Upper lobe of right lung (tissue), 1 donor: ENCODE results near the gene SOX4. TPM values are rescaled to one million over a fixed set of nuclear protein-coding genes. Genes with fewer than 3 reads are reported as not detected.

ENCODE experiments used
- ATAC-seq: fragments of 200-7000 bp; cut with Tn5 transposase; one replicate; pipeline ENCODE4 v1.9.1; 2020; ENCODE audit warnings: mild to moderate bottlenecking, moderate library complexity
- DNase-seq: peaks from one replicate; pipeline ENCODE4 v3.0.0-alpha.2; 2020
- H3K27ac ChIP-seq: fragments of 200-600 bp; one replicate; pipeline ENCODE4 v1.8.0; 2022
- H3K27me3 ChIP-seq: fragments of 200-600 bp; one replicate; pipeline ENCODE4 v1.8.0; 2022; ENCODE audit warnings: mild to moderate bottlenecking
- H3K36me3 ChIP-seq: fragments of 200-600 bp; one replicate; pipeline ENCODE4 v1.8.0; 2022
- H3K4me1 ChIP-seq: fragments of 200-600 bp; one replicate; pipeline ENCODE4 v1.8.0; 2022
- H3K4me3 ChIP-seq: fragments of 200-600 bp; one replicate; pipeline ENCODE4 v1.8.0; 2022; ENCODE audit warnings: mild to moderate bottlenecking
- H3K9me3 ChIP-seq: fragments of 200-600 bp; one replicate; pipeline ENCODE4 v1.8.0; 2022
- CTCF ChIP-seq: fragments of 200-600 bp; IDR thresholded peaks from one replicate; pipeline ENCODE4 v1.8.0; 2022; ENCODE audit warnings: antibody characterized with exemption
- intact Hi-C: fragments of 100-400 bp; cut with DNase I; formaldehyde crosslinking; loops from one replicate; pipeline ENCODE4 v1.11.0; 2022
- total RNA-seq: library from RNA; stranded (reverse); fragmentation: NEBNext Ultra II Directional; extraction: Animal tissue kit (Norgen Biotek cat#: 25700); gene quantifications from one replicate; pipeline ENCODE4 v1.2.1, GENCODE V29; 2021
- donor health status: DM: no; HTN: yes; CAD: no; lungs with severe emphysema.

The SOX4 gene
- total RNA-seq, 1 donor from 2014 or later: 20.0 TPM

GRCh38 chr6:21597801-21598673, 4.5 kb downstream of the SOX4 start:
- DNase-seq: no peak
- intact Hi-C loops: no loop called here
- no peak for TF ChIP-seq CTCF
- Histone ChIP-seq H3K27ac (no peak overlapping the region), H3K36me3 (no peaks in the 10 kb centered on the region), H3K9me3 (no peaks in the 10 kb centered on the region), H3K4me3 (peak overlapping the region; percentile 75), H3K4me1 (peaks cover 8% of the 10 kb centered on the region), H3K27me3 (no peaks in the 10 kb centered on the region)
- no peak for ATAC-seq

DNA sequence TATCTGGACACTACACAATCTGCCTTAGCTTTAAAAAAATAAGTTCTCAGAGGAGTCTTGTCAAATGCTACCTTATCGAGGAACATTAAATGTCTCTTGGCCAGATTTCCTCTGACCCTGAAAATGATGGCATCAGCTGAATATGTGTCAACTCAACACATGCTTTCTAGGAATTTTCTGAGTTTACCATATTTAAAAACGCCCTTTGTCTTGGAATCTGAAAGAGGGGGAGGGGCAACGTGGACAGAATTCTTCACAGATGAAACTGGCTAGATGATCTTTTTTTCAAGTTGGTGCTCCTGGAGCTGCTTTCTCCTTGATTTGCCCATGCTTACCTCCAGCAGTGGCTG, 5.1 kb downstream of the SOX4 start:
- DNase-seq (no peak), ATAC-seq (no peak)
- TF ChIP-seq CTCF: no peak
- Histone ChIP-seq H3K27me3 (no peaks in the 10 kb centered on the region), H3K27ac (no peak overlapping the region), H3K9me3 (no peaks in the 10 kb centered on the region), H3K4me1 (peaks cover 8% of the 10 kb centered on the region), H3K4me3 (peak overlapping the region; percentile 75), H3K36me3 (no peaks in the 10 kb centered on the region)
- intact Hi-C loops: no loop called here

- peaks cover 8% of the 10 kb centered on the region for H3K4me1 ChIP-seq
- no peaks in the 10 kb centered on the region for H3K27me3 ChIP-seq
- ATAC-seq (no peak), DNase-seq (no peak)
- no peaks in the 10 kb centered on the region for H3K36me3 ChIP-seq
- H3K9me3 ChIP-seq: no peaks in the 10 kb centered on the region
- TF ChIP-seq CTCF: no peak
- H3K4me3 ChIP-seq: peak overlapping the region; percentile 75
- intact Hi-C loops: no loop called here
- no peak overlapping the region for H3K27ac ChIP-seq
Measured at GRCh38 chr6:21599051-21599696, 5.6 kb downstream of the SOX4 start.

- TF ChIP-seq CTCF: no peak
- DNase-seq (no peak), ATAC-seq (no peak)
- Histone ChIP-seq H3K27ac (no peak overlapping the region), H3K9me3 (no peaks in the 10 kb centered on the region), H3K27me3 (no peaks in the 10 kb centered on the region), H3K4me3 (no peak overlapping the region), H3K36me3 (no peaks in the 10 kb centered on the region), H3K4me1 (peaks cover 8% of the 10 kb centered on the region)
- intact Hi-C loops: no loop called here
Measured at GRCh38 chr6:21601339-21601923, 7.9 kb downstream of the SOX4 start.

GRCh38 chr6:21601932-21602390, 8.4 kb downstream of the SOX4 start:
- Histone ChIP-seq H3K4me3 (no peak overlapping the region), H3K9me3 (no peaks in the 10 kb centered on the region), H3K36me3 (no peaks in the 10 kb centered on the region), H3K27me3 (no peaks in the 10 kb centered on the region), H3K27ac (no peak overlapping the region), H3K4me1 (peaks cover 8% of the 10 kb centered on the region)
- DNase-seq (no peak), ATAC-seq (no peak)
- no peak for TF ChIP-seq CTCF
- intact Hi-C loops: no loop called here
